Mesendoderm (in vitro differentiated cells): ENCODE measurements around the gene AGBL5.

ENCODE experiments used
- DNase-seq: peaks from one replicate; pipeline ENCODE4 v3.0.0; 2013
- H2AK5ac ChIP-seq: 2 replicates; pipeline ENCODE4 v1.6.1; 2013; ENCODE audit warnings: low read length, inconsistent platforms
- H2BK120ac ChIP-seq: 2 replicates; pipeline ENCODE4 v1.6.1; 2013; ENCODE audit warnings: low read depth, mild to moderate bottlenecking, low read length, moderate library complexity, mixed read lengths
- H2BK15ac ChIP-seq: replicated peaks from 2 replicates; pipeline ENCODE4 v1.6.1; 2013; ENCODE audit warnings: low read depth, mild to moderate bottlenecking, moderate library complexity
- H2BK5ac ChIP-seq: 2 replicates; pipeline ENCODE4 v1.6.1; 2013; ENCODE audit warnings: low read length, inconsistent platforms
- H3K18ac ChIP-seq: 2 replicates; pipeline ENCODE4 v1.6.1; 2013; ENCODE audit warnings: mild to moderate bottlenecking, low read length, mixed read lengths
- H3K23ac ChIP-seq: one replicate; pipeline ENCODE4 v1.6.1; 2013; ENCODE audit warnings: low read length
- H3K27ac ChIP-seq: 2 replicates; pipeline ENCODE4 v1.5.1; 2013; ENCODE audit warnings: low read depth, mild to moderate bottlenecking, inconsistent platforms, low read length, moderate library complexity
- H3K27me3 ChIP-seq: 2 replicates; pipeline ENCODE4 v1.6.1; 2013; ENCODE audit warnings: low read length, control low read depth, mild to moderate bottlenecking, inconsistent platforms; ENCODE audit not compliant: insufficient read depth, poor library complexity
- H3K36me3 ChIP-seq: 2 replicates; pipeline ENCODE4 v1.6.1; 2013; ENCODE audit warnings: low read length, inconsistent platforms; ENCODE audit not compliant: control insufficient read depth, insufficient read depth
- H3K4ac ChIP-seq: one replicate; pipeline ENCODE4 v1.6.1; 2013; ENCODE audit warnings: low read depth, mild to moderate bottlenecking, low read length, moderate library complexity
- H3K4me1 ChIP-seq: 2 replicates; pipeline ENCODE4 v1.6.1; 2013; ENCODE audit warnings: low read depth, low read length, inconsistent platforms; ENCODE audit not compliant: control insufficient read depth
- H3K4me2 ChIP-seq: 2 replicates; pipeline ENCODE4 v1.6.1; 2013; ENCODE audit warnings: low read length
- H3K4me3 ChIP-seq: 2 replicates; pipeline ENCODE4 v1.5.1; 2013; ENCODE audit warnings: mild to moderate bottlenecking, low read length
- H3K56ac ChIP-seq: one replicate; pipeline ENCODE4 v1.6.1; 2013; ENCODE audit warnings: low read length
- H3K79me1 ChIP-seq: 2 replicates; pipeline ENCODE4 v1.6.1; 2013; ENCODE audit warnings: low read length, inconsistent platforms
- H3K79me2 ChIP-seq: 2 replicates; pipeline ENCODE4 v1.6.1; 2013; ENCODE audit warnings: mild to moderate bottlenecking, low read length; ENCODE audit not compliant: control insufficient read depth, insufficient read depth
- H3K9ac ChIP-seq: 2 replicates; pipeline ENCODE4 v1.6.1; 2013; ENCODE audit warnings: low read length, inconsistent platforms
- H4K5ac ChIP-seq: one replicate; pipeline ENCODE4 v1.6.1; 2013; ENCODE audit warnings: low read length
- H4K8ac ChIP-seq: one replicate; pipeline ENCODE4 v1.6.1; 2013; ENCODE audit warnings: low read depth, mild to moderate bottlenecking, control low read depth, low read length, moderate library complexity
- WGBS: extraction: QIAGEN DNeasy Blood & Tissue Kit; methylation state at CpG from one replicate; pipeline ENCODE4 v1.1.7; 2013; ENCODE audit warnings: low lambda C conversion rate, missing lambda C conversion rate; ENCODE audit not compliant: insufficient coverage; ENCODE audit errors: extremely low coverage; 5-methylcytosine and 5-hydroxymethylcytosine counted together

Gene AGBL5

GRCh38 chr2:27007416-27008374, 43.8 kb upstream of the AGBL5 start:
- Histone ChIP-seq H3K18ac (no peak overlapping the region), H3K23ac (no peak overlapping the region), H2BK15ac (no peak overlapping the region), H3K56ac (no peak overlapping the region), H4K5ac (no peak overlapping the region), H2AK5ac (no peak overlapping the region), H3K4me3 (no peak overlapping the region), H3K4me2 (no peak overlapping the region), H3K4ac (no peak overlapping the region), H3K79me2 (no peaks in the 10 kb centered on the region), H3K27ac (no peak overlapping the region), H3K36me3 (no peaks in the 10 kb centered on the region), H3K4me1 (no peaks in the 10 kb centered on the region), H3K9ac (no peak overlapping the region), H3K27me3 (no peaks in the 10 kb centered on the region), H2BK120ac (no peak overlapping the region), H2BK5ac (no peak overlapping the region), H4K8ac (no peak overlapping the region), H3K79me1 (no peaks in the 10 kb centered on the region)
- WGBS = no CpG with 5 or more reads among the region's 8 CpGs
- no peak for DNase-seq

DNA sequence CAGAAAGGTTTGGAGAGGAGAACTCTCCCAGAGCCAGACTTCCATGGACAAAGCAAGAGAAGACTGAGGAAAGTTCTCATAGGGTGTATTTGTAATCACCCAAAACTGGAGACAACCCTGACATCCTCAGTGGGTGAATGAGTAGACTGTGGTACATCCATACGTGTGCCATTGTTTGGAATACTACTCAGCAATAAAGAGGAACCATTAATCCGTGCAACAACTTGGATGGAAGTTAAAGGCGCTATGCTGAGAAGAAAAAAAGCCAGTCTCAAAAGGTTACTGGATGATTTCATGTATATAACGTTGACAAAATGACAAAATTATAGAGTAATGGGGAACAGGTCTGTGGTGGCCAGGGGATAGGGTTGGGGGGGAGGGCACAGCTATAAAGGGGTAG, 42.8 kb upstream of the AGBL5 start:
- no peaks in the 10 kb centered on the region for H3K79me1 ChIP-seq
- no peak overlapping the region for H4K8ac ChIP-seq
- no peak overlapping the region for H3K4ac ChIP-seq
- no peak overlapping the region for H2BK5ac ChIP-seq
- no peak overlapping the region for H4K5ac ChIP-seq
- H2BK120ac ChIP-seq = no peak overlapping the region
- H3K4me1 ChIP-seq = no peaks in the 10 kb centered on the region
- DNase-seq = no peak
- no peak overlapping the region for H3K27ac ChIP-seq
- H3K18ac ChIP-seq = no peak overlapping the region
- no peaks in the 10 kb centered on the region for H3K79me2 ChIP-seq
- no peaks in the 10 kb centered on the region for H3K27me3 ChIP-seq
- no peaks in the 10 kb centered on the region for H3K36me3 ChIP-seq
- H3K4me2 ChIP-seq = no peak overlapping the region
- no peak overlapping the region for H3K56ac ChIP-seq
- no peak overlapping the region for H3K9ac ChIP-seq
- no peak overlapping the region for H2BK15ac ChIP-seq
- no peak overlapping the region for H2AK5ac ChIP-seq
- H3K23ac ChIP-seq = no peak overlapping the region
- WGBS = no CpG with 5 or more reads among the region's 4 CpGs
- H3K4me3 ChIP-seq = no peak overlapping the region

DNA sequence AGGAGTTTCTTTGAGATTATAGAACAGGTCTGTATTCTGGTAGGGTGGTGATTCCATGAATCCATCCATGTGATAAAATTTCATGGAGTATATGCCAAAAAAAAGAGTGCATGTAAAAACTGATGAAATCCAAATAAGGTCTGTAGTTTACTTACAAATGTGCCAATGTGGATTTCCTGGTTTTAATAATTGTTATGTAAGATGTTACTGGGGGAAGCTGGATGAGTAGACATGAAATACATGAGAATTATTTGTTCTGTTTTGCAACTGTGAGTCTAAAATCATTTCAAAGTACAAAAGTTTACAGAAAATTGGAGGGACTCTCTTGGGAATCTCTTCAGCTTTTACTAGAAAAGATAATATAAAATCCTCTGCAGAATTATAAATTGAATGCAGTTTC, 42.4 kb upstream of the AGBL5 start:
- Histone ChIP-seq H2BK15ac (no peak overlapping the region), H3K4ac (no peak overlapping the region), H2BK120ac (no peak overlapping the region), H3K4me1 (no peaks in the 10 kb centered on the region), H3K18ac (no peak overlapping the region), H3K36me3 (no peaks in the 10 kb centered on the region), H3K4me3 (no peak overlapping the region), H3K79me1 (no peaks in the 10 kb centered on the region), H3K4me2 (no peak overlapping the region), H2AK5ac (no peak overlapping the region), H3K23ac (no peak overlapping the region), H2BK5ac (no peak overlapping the region), H3K27me3 (no peaks in the 10 kb centered on the region), H3K9ac (no peak overlapping the region), H4K8ac (no peak overlapping the region), H3K79me2 (no peaks in the 10 kb centered on the region), H3K56ac (no peak overlapping the region), H3K27ac (no peak overlapping the region), H4K5ac (no peak overlapping the region)
- DNase-seq = no peak

GRCh38 chr2:27009716-27010115, 41.8 kb upstream of the AGBL5 start:
- H2BK5ac ChIP-seq = no peak overlapping the region
- no peak overlapping the region for H3K23ac ChIP-seq
- H3K56ac ChIP-seq = no peak overlapping the region
- no peak overlapping the region for H3K27ac ChIP-seq
- no peaks in the 10 kb centered on the region for H3K4me1 ChIP-seq
- H3K18ac ChIP-seq = no peak overlapping the region
- no peak overlapping the region for H4K8ac ChIP-seq
- no peaks in the 10 kb centered on the region for H3K79me1 ChIP-seq
- no peak overlapping the region for H3K4me3 ChIP-seq
- no peak overlapping the region for H2BK120ac ChIP-seq
- H3K27me3 ChIP-seq = no peaks in the 10 kb centered on the region
- no CpG with 5 or more reads among the region's 2 CpGs for WGBS
- H3K36me3 ChIP-seq = no peaks in the 10 kb centered on the region
- no peak overlapping the region for H4K5ac ChIP-seq
- H3K9ac ChIP-seq = no peak overlapping the region
- H3K79me2 ChIP-seq = no peaks in the 10 kb centered on the region
- no peak overlapping the region for H3K4ac ChIP-seq
- no peak overlapping the region for H2AK5ac ChIP-seq
- H2BK15ac ChIP-seq = no peak overlapping the region
- no peak for DNase-seq
- no peak overlapping the region for H3K4me2 ChIP-seq

DNA sequence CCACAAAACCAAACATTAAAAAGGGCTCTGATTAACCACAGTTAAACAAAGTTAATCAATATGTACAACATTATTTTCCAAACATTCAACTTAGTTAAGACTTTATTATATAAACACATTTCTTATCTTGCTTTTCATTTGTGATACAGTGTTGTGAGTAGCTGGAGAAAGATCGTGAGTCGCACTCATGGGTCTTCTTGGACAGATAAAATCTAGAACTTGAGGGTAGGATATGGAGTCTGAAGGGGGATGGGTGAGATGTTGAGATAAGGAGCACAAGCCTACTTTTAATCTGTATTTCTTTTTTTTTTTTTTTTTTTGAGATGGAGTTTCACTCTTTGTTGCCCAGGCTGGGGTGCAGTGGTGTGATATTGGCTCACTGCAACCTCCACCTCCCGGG, 41.3 kb upstream of the AGBL5 start:
- H3K9ac ChIP-seq = no peak overlapping the region
- H2BK120ac ChIP-seq = no peak overlapping the region
- no peak overlapping the region for H4K8ac ChIP-seq
- H3K79me2 ChIP-seq = no peaks in the 10 kb centered on the region
- H4K5ac ChIP-seq = no peak overlapping the region
- no peak for DNase-seq
- no peak overlapping the region for H2BK5ac ChIP-seq
- no peak overlapping the region for H3K4me2 ChIP-seq
- no peak overlapping the region for H3K27ac ChIP-seq
- H3K18ac ChIP-seq = no peak overlapping the region
- no peaks in the 10 kb centered on the region for H3K36me3 ChIP-seq
- H3K79me1 ChIP-seq = no peaks in the 10 kb centered on the region
- no peak overlapping the region for H2BK15ac ChIP-seq
- H3K56ac ChIP-seq = no peak overlapping the region
- no peaks in the 10 kb centered on the region for H3K4me1 ChIP-seq
- no peak overlapping the region for H2AK5ac ChIP-seq
- no peak overlapping the region for H3K4ac ChIP-seq
- H3K4me3 ChIP-seq = no peak overlapping the region
- no CpG with 5 or more reads among the region's 3 CpGs for WGBS
- no peak overlapping the region for H3K23ac ChIP-seq
- no peaks in the 10 kb centered on the region for H3K27me3 ChIP-seq

GRCh38 chr2:27013738-27014137, 37.7 kb upstream of the AGBL5 start:
- Histone ChIP-seq H2AK5ac (no peak overlapping the region), H2BK15ac (no peak overlapping the region), H4K5ac (no peak overlapping the region), H3K4ac (no peak overlapping the region), H4K8ac (no peak overlapping the region), H3K36me3 (no peaks in the 10 kb centered on the region), H3K79me2 (no peaks in the 10 kb centered on the region), H3K27ac (no peak overlapping the region), H3K4me3 (no peak overlapping the region), H3K4me1 (peaks cover 3% of the 10 kb centered on the region), H3K56ac (no peak overlapping the region), H2BK5ac (no peak overlapping the region), H3K9ac (no peak overlapping the region), H3K79me1 (no peaks in the 10 kb centered on the region), H2BK120ac (no peak overlapping the region), H3K23ac (no peak overlapping the region), H3K18ac (no peak overlapping the region), H3K4me2 (no peak overlapping the region), H3K27me3 (no peaks in the 10 kb centered on the region)
- no CpG with 5 or more reads among the region's 4 CpGs for WGBS
- DNase-seq = no peak
